Measurements from ENCODE around the gene PLA2G4B.
"Not testable (repeated sequence)": the region's sequence is repeated elsewhere in the genome, so short reads cannot be mapped to it uniquely, and the experiment has no call there.

The PLA2G4B gene

GRCh38 chr15:41824062-41824745, 14.4 kb upstream of the PLA2G4B start:
- intact Hi-C loops (cut with DNase I): no loop called here
- DNase-seq: peak in 1 of 10 donors; percentile 67

GRCh38 chr15:41825145-41825544, 13.5 kb upstream of the PLA2G4B start:
- intact Hi-C loops (cut with DNase I): loop anchor here (5.0 kb wide), 2 partner anchors 53 to 268 kb away; partner anchors contain the start of genes MAPKBP1 and TYRO3
- peak in 1 of 10 donors; percentile 78 for DNase-seq

- intact Hi-C loops (cut with DNase I): loop anchor here (5.0 kb wide), 2 partner anchors 54 to 269 kb away; partner anchors contain the start of genes MAPKBP1 and TYRO3
- peak in 2 of 10 donors; percentile 68 for DNase-seq
Observed at GRCh38 chr15:41825572-41826535, 12.8 kb upstream of the PLA2G4B start.

- intact Hi-C loops (cut with DNase I): loop anchor here (5.0 kb wide), 2 partner anchors 55 to 270 kb away; partner anchors contain the start of genes MAPKBP1 and TYRO3
Observed at GRCh38 chr15:41827290-41827879, 11.3 kb upstream of the PLA2G4B start.

GRCh38 chr15:41827880-41828806, 10.5 kb upstream of the PLA2G4B start, which contains the start of gene JMJD7:
JMJD7 (plus strand) TSS chr15:41828092; CDS start chr15:41828125, 33 bp downstream.
- peak; percentile 88 to 99 (median 96) for DNase-seq
- intact Hi-C loops (cut with DNase I): loop anchor here (5.0 kb wide), 2 partner anchors 56 to 271 kb away; partner anchors contain the start of genes MAPKBP1 and TYRO3

More at GRCh38 chr15:41827290-41827879, 11.3 kb upstream of the PLA2G4B start:
- no peak for DNase-seq

GRCh38 chr15:41828807-41829141, 9.9 kb upstream of the PLA2G4B start:
- intact Hi-C loops (cut with DNase I): loop anchor here (5.0 kb wide), 2 partner anchors 56 to 271 kb away; partner anchors contain the start of genes MAPKBP1 and TYRO3
- no peak for DNase-seq

- intact Hi-C loops (cut with DNase I): loop anchor here (5.0 kb wide), 2 partner anchors 58 to 273 kb away; partner anchors contain the start of genes MAPKBP1 and TYRO3
- DNase-seq: no peak
Observed at GRCh38 chr15:41829959-41830646, 8.5 kb upstream of the PLA2G4B start.

- DNase-seq; intact Hi-C loops (cut with DNase I): not testable (repeated sequence)
Observed at GRCh38 chr15:41831291-41831690, 7.4 kb upstream of the PLA2G4B start.

GRCh38 chr15:41832208-41832607, 6.4 kb upstream of the PLA2G4B start:
- DNase-seq: no peak
- intact Hi-C loops (cut with DNase I): no loop called here

GRCh38 chr15:41832875-41833274, 5.8 kb upstream of the PLA2G4B start:
- intact Hi-C loops (cut with DNase I): no loop called here
- DNase-seq: no peak

- no peak for DNase-seq
- intact Hi-C loops (cut with DNase I): no loop called here
Observed at GRCh38 chr15:41834096-41834495, 4.6 kb upstream of the PLA2G4B start.

GRCh38 chr15:41836073-41836472, 2.6 kb upstream of the PLA2G4B start:
- intact Hi-C loops (cut with DNase I): no loop called here
- no peak for DNase-seq

- intact Hi-C loops (cut with DNase I): no loop called here
- no peak for DNase-seq
Observed at GRCh38 chr15:41836713-41837454, 1.8 kb upstream of the PLA2G4B start.

GRCh38 chr15:41839781-41840491, 1.3 kb downstream of the PLA2G4B start:
- intact Hi-C loops (cut with DNase I): no loop called here
- no peak for DNase-seq

- intact Hi-C loops (cut with DNase I): no loop called here
- DNase-seq: no peak
Observed at GRCh38 chr15:41840673-41841072, 2.0 kb downstream of the PLA2G4B start.

- DNase-seq: no peak
- intact Hi-C loops (cut with DNase I): no loop called here
Observed at GRCh38 chr15:41841131-41841530, 2.5 kb downstream of the PLA2G4B start.

- no peak for DNase-seq
- intact Hi-C loops (cut with DNase I): no loop called here
Observed at GRCh38 chr15:41842229-41842628, 3.6 kb downstream of the PLA2G4B start.

Measured in posterior cingulate gyrus (tissue), 11 donors.